ENCODE data around the gene HECTD2.
"Not testable (repeated sequence)": the region's sequence is repeated elsewhere in the genome, so short reads cannot be mapped to it uniquely, and the experiment has no call there.

Gene HECTD2

GRCh38 chr10:91477236-91477635 lies 67.1 kb downstream of the HECTD2 start:
- no peak for DNase-seq

- no peak for DNase-seq
These were observed 69.4 kb downstream of the HECTD2 start for GRCh38 chr10:91479583-91479982.

DNA sequence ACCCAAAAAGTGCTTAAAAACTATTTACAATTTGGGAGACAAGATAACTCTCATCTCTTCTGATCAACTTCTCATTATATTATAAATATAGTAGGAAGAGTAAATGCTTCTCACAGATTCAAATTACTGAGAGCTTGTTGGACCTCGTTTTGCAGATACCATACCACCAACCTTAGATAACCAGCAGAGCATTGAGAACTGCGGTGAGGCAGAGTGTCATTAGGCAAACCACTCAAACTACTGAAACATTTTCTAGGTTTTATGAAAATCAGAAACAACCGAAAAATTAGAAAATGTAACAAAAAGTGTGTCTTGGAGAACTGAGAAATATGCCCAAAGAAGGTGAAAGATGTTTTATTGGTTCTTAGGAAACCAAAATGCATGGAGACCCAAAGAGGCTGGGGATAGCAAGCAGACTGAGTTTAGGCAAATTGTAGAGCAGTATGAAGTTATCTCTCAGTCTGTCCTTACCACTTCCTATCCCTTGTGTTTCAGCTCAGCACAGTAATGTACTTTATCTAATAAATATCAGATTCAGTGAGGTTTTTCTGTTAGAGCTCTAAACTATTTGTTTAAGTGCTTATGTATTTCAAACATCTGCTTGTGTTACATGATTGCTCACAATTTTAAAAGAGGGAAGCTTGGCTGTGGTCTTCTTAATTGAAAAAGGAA lies 77.9 kb downstream of the HECTD2 start:
- DNase-seq, result no peak

DNA sequence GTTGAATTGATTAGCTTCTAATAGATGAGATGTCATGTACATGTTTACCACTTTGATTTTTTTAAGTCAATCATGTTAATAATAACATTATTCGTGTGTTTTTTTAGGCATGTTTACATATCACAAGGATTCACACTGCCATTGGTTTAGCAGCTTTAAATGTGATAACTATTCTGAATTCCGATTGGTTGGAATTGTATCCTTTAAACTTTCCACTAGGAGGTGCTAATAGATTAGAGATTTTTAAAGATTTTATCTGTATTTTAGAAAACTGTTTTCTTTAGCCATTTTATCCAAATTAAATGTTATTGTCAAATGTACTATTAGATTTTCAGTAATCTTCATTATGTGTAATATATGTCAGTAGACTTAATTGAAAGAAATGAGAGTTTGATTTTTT lies 83.2 kb downstream of the HECTD2 start:
- DNase-seq, result peak; percentile 10

- no peak for DNase-seq
These were observed 85.3 kb downstream of the HECTD2 start for GRCh38 chr10:91495402-91495801.

DNA sequence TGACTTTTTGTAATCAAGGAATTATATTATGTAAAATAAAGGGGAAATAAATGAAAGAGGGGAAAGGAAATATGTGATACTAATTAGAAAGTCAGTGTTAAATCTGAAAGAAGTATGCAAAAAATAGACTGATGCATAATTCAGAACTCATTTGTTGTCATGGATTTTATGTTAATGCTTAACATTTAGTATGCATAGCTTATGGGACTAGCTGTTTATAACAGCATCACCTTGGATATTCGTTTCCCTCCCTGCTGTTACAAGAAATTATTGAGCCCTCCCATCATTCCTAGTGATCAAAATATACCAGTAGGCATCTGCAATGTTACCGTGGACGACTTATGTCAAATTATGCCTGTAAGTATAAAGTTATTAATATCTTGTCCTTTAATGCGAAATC lies 85.9 kb downstream of the HECTD2 start:
- DNase-seq, result no peak

DNA sequence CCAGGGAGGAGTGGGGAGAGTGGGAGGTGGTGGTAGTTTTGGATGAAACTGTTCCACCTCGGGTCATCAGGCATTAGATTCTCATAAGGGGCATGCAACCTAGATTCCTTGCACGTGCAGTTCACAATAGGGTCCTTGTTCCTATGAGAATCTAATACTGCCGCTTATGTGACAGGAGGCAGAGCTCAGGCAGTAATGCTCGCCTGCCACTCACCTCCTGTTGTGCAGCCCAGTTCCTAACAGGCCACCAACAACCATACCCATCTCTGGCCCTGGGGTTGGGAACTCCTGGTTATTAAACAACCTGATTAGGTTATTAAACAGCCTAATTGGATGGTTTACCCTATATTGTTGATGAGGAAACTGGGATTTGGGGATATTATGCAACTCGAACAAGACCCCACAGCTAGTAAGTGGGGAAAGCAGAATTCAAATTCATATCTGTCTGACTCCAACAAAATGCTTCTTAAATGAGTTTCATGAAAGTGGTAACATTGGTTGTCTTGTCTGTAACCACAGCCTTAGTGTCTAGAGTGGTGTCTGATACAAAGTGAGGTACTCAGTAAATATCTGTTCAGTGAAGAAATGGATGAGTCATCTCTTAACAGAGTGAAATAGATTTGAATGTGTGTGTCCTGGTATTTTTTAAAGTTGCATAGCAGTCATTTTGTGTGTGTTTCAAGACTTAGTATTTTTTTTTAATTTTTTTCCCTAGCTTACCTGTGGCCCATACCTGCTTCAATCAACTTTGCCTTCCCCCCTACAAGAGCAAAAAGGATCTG lies 101.6 kb downstream of the HECTD2 start:
- DNase-seq, result no peak

- no peak for DNase-seq
These were observed 102.3 kb downstream of the HECTD2 start for GRCh38 chr10:91512458-91512857.

- no peak for DNase-seq
These were observed 103.7 kb downstream of the HECTD2 start for GRCh38 chr10:91513598-91514424.

GRCh38 chr10:91514787-91515186 lies 104.6 kb downstream of the HECTD2 start:
- DNase-seq, result no peak

DNA sequence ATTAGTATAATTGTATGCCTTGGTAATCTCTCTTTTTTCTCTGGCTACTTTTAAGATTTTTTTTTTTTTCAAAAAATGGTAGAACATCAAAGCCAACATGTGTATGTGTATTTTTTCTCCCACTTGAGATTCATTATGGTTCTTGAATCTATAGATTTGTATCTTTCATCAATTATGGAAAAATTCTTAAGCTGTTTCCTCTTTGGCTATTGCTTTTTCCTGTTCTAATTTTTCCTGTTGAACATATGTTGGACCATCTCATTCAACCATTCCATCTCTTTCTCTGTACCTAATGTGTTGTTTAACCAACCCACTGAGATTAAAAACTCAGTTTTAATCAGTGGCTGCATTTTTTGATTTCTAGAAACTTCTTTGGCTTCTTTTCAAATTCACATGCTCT lies 107.2 kb downstream of the HECTD2 start:
- no peak for DNase-seq

- DNase-seq, result no peak
These were observed 109.9 kb downstream of the HECTD2 start for GRCh38 chr10:91519899-91520514.

- DNase-seq, result no peak
These were observed 110.5 kb downstream of the HECTD2 start for GRCh38 chr10:91520661-91521060.

DNA sequence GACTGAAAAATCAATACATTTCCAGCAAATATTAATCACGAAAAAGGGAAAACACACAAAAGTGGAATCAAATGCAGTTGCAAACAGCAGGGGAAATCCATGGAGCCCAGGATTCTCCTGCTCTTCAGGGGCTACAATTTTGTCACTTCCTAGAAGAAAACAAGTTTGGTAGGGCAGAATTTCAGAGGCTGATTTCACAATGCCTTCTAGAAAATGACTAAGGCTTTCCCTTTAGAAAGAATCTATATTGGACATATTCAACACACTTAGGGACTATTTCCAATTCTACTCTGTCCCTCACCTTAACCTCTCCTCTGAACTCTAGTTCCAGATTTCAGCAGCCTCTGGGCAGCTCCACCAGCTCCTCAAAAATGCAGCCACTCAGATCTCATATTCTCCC lies 111.3 kb downstream of the HECTD2 start:
- DNase-seq, result no peak

- no peak for DNase-seq
These were observed 116.0 kb downstream of the HECTD2 start for GRCh38 chr10:91525896-91526712.

DNA sequence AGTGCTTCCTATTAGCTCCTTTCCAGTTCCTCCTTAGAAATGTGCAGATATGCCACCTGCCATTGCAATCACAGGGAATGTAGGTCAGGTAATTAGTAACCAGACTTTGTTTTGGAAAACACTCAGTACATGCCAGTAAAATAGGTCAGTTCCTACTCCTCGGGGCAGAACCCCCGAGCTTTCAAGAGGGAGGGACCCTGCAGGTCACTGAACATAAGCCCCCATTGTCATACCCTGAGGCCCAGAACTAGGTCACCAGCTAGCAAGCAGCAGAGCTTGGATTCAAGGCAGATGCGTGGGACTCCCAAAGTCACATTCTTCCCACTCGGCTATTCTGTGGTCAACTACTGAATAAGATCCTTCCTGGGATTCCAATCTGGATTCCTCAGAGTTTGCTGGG lies 117.9 kb downstream of the HECTD2 start:
- DNase-seq, result no peak

GRCh38 chr10:91528768-91529167 lies 118.6 kb downstream of the HECTD2 start:
- no peak for DNase-seq

GRCh38 chr10:91534789-91535188 lies 124.6 kb downstream of the HECTD2 start:
- not testable (repeated sequence) for DNase-seq

DNA sequence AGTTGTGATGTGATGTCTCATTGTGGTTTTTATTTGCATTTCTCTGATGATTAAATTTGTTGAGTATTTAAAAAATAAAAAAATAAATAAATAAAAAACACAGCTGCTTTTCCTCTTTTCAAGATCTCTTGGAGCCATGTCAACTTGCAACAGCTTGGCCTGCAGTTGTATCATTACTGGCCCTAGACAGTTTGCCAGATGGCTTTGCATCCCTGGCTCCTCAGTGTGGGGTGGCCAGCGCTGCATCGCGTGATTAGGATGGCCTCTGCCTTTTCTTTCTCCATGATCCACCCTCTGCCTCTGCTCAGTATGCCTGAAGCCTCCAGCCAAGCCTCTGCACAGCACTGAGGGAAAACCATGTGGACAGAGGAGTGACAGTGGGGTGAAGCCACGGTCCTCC lies 126.0 kb downstream of the HECTD2 start:
- DNase-seq, result no peak

DNA sequence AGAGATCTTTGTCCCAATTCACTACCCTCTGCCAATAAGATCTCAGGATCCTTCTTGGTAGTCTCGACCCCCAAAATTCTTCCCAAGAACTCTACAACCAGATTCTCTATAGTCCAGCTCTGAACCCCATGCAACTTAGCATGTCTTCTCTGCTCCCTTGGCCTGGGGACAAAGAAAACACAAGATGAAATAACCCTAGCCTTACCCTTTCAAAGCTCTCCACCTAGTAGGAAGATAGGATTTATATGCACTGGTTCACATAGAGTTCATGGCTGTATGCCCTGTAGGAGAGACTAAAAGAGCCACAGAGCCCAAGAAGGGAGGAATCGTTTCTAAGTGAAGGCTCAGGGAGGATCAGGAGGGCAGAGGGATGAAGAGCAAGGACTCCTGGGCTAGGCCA lies 126.6 kb downstream of the HECTD2 start:
- no peak for DNase-seq

GRCh38 chr10:91537614-91538383 lies 127.7 kb downstream of the HECTD2 start:
- no peak for DNase-seq

DNA sequence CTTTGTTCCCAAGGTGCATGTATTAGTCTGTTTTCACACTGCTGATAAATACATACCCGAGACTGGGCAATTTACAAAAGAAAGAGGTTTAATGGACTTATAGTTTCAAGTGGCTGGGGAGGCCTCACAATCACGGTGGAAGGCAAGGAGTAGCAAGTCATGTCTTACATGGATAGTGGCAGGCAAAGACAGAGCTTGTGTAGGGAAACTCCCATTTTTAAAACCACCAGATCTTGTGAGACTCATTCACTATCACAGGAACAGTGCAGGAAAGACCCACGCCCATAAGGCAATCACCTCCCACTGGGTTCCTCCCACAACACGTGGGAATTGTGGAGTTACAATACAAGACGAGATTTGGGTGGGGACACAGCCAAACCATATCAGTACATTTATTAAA lies 129.8 kb downstream of the HECTD2 start:
- no peak for DNase-seq

Measured in NCI-H69 (cell line).